GM18505 (cell line): ENCODE data around the gene KIAA0825.

ENCODE experiments used
- ATAC-seq: cut with Tn5 transposase; IDR thresholded peaks from one replicate; pipeline ENCODE4 v1.9.1; 2021; ENCODE audit not compliant: unreplicated experiment
- POLR2A ChIP-seq: IDR thresholded peaks from 4 replicates; pipeline ENCODE4 v1.6.1; 2011; ENCODE audit warnings: borderline replicate concordance; ENCODE audit not compliant: insufficient read depth, insufficient read length; ENCODE audit errors: extremely low read depth

KIAA0825 gene

DNA sequence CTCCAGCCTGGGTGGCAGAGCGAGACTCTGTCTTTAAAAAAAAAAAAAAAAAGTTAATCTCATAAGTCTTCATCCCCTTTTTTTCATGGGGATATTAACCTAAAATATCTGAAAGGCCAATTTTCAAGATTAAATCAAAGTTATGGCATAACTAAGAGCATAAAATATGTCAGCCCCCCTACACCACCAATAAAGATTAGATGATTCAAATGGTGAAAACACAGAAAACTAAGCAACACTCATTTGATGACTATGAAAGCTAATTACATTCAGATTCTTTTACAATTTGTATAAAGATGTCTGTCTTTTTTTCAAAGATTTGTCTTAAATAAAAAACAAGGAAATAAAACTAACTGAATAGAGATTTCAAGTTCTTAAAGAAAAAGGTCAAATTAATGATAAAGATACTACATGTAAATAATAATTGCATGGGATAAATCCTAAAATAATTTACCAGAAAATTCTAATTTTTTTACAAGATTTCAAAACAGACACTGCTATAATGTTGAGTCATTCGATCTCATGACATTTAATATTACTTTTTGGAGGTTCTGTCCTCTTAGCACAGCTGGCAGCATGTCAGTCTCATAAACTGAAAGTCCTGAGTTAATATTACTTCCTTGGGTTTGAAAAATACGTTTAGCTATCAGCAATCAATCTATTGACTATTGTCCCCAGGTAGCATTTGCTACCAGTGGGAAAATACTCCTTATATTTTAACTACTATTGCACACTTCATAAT lies 112.9 kb downstream of the KIAA0825 start:
- ATAC-seq = no peak
- no peak for TF ChIP-seq POLR2A

DNA sequence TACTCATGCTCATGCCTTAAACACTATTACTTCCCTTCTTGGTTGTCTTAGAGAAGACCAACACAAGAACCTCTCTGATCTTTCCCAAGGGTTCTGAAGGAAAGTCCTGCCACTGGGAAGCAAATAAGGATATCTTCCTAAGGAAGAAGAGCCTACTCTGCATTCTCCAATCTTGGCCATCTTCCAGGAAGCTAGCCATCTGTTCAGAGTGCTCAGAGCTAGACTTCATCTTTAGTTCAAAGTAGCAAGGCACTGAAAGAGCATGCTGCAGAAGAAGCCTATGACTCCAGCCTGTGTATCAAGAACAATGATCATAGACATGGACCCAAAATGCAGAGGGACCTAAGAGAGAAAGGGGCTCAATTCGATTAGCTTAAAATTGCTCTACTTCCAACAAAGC lies 114.7 kb downstream of the KIAA0825 start:
- no peak for TF ChIP-seq POLR2A
- no peak for ATAC-seq

DNA sequence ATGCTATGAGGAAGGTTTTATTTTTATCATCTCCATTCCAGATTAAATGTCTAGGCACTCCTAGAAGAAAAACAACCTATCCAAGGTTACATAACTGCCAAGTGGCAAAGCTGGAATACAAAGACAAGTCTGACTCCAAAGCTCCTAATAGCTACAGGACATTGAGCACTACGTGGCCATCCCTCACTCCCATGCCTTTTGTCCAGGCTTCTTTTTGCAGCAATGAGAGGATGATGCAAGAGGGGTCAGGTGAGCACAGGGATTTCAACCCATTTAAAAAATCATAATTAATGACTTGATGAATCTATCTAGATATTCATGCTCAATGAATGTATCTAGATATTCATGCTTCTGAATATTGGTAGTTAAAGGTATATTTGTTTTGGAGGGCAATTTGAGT lies 117.0 kb downstream of the KIAA0825 start:
- ATAC-seq = no peak

DNA sequence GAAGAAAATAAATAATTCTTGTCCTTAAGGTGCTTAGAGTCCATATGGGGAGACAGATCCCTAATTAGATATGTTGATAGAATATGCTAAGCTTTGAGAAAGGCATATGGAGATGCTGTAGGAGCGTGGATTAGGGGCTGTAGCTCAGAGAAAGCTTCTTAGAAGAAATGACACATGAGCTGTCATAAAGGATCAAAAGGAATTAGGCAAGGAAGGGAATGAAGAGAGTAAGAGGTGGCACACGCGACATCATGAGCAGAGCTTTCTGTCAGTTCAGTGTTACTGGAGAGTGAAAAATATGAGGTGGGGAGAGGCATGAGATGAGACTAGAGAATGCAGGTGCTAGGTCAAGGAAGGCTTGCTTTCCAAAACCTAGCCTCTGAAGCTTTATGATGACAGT lies 118.6 kb downstream of the KIAA0825 start:
- ATAC-seq = no peak
- TF ChIP-seq POLR2A = no peak

More for the DNA sequence above, 117.0 kb downstream of the KIAA0825 start:
- no peak for TF ChIP-seq POLR2A

DNA sequence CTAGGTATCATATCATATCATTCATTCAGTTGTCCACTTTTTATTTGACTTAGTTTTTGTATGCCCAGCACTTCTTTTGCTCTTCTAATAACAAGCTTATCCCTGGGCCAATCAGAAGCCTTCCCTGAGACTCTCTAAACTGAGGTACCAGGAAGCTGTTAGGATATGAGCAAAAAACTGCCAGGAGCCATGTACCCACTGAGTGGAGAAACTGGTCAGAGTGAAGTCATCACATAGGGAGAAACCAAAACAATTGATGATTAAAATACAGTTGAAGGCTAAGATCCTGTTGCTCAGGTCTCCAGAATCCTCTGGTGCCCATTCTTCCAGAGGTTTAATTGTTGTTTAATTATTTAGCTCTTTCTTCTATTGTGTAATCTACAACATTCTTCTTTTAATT lies 120.2 kb downstream of the KIAA0825 start:
- ATAC-seq = no peak
- TF ChIP-seq POLR2A = no peak

DNA sequence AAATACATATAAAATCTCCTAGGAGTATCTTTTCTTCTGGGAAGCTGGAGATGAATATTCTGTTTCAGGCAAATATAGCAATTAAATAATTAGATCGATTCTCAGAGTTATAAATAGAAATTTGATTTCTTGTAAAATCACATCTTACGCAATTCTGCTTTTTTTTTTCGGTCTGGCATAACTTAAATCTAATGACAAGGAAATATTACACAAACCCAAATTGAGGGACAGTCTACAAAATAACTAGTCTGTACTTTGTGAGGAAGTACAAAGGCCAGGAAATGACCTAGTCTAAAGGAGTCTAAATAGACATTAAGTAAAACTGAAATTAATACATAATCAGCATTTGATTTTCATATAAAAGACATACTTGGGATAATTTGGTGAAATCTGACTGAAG lies 133.3 kb downstream of the KIAA0825 start:
- no peak for ATAC-seq
- TF ChIP-seq POLR2A = no peak

DNA sequence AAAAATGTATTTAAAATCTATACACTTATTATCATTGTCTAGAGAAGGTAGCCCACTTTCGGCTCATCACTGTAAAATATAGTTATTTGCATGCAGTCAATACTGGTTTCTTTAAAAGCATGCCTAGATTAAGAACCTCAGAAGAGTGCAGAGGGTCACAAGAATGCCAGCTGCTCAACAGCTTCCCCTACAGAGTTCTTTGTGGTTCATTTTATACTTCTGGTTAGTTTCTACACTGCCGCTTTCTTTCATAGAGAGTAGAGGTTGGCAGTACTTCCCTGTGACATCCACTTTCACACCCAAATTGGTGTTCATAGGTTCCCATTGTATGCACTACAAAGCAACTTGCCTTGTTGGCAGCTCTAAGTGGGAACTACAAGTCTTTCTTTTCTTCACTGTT lies 137.3 kb downstream of the KIAA0825 start:
- no peak for TF ChIP-seq POLR2A
- no peak for ATAC-seq

DNA sequence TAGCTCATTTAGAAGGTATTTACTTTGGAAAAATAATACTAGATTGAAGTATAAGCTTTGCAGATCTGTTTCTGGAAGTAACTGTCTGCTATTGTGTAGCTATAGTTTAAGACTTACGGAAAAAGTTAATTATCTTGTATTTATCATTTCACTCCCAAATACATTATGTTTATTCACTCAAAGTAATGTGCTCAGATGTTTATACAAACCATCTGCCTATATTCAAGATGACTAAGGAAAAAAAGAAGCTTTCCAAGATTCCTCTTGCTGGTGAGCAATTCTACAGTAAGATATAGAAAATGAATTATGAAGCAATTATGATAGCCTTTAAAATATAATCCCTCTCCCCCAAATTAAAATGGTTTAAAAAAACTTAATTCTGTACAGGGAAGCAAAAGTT lies 137.9 kb downstream of the KIAA0825 start:
- TF ChIP-seq POLR2A = no peak
- no peak for ATAC-seq

DNA sequence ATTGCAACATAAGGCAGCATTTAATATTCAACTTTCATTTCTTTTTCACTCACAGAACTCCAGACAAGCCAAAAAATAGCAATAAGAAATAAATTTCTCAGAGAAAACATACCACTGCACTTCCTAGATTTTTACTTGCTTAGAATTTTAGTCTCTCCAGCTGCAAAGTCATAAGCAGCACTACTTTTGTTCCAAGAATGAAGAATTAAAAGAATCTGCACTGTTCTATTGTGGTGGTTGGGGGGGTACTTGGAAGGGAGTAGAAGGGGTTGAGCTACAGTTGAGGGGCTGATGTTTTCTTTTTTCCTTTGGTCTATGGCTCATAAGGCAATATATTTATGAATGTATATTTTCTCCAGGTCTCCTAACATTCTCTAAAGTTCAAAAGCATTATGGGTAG lies 144.5 kb downstream of the KIAA0825 start:
- no peak for TF ChIP-seq POLR2A
- no peak for ATAC-seq

DNA sequence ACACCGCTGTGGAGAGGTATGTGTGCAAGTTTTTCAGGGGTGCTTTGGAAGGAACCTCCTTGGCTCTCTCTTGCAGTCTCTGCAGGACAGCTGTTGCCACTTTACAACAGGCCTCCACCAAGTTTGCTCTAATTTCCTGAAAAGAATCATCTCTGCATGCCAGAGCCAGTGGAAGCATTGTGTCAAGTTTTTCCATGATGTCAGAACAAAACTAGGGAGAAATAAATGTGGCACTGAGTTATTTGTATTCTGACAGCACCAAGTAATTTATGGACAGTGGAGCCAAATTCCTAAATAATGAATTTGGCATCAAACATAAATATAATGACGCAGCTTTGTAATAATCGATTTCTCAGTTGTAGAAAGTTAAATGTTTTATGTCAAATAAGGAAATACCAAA lies 146.9 kb downstream of the KIAA0825 start:
- TF ChIP-seq POLR2A = no peak
- ATAC-seq = no peak

DNA sequence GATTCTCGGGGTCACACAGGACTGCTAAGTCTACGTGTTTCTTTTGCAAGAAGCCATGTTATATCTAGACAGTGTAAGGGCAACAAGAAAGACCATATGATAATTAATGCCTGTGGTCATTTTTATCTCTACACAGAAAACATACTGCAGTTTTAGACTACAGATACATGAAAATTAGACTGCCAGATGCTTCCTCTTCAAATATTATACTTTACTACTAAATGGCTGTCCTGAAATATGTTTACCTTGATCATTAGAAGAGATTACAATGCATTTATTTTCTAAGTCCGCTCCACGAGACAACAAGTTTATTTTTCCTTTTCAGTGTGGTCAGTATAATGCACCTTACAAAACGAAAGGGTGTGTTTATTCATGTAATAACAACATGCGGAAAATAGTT lies 147.6 kb downstream of the KIAA0825 start:
- no peak for TF ChIP-seq POLR2A
- ATAC-seq = no peak

DNA sequence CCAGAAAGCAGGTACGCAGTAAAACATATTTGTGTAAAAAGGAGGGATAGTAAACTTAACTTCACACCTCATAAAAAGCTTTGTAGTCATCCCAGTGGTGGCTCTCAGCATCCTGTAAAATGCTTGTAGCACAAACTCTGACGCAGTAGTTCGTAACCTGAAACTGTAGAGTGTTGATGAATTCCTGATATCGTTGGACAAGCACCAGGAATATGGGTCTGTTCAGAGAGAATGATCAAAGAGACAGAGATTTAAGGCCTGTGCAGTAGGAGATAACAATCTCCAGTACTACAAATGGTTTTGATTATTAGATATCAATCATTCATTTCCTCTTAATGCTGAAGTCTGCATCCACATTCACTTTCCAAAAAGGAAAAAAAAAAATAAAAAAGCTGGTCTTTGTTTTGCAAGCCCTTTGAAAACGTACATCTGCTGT lies 148.5 kb downstream of the KIAA0825 start:
- TF ChIP-seq POLR2A = no peak
- no peak for ATAC-seq

DNA sequence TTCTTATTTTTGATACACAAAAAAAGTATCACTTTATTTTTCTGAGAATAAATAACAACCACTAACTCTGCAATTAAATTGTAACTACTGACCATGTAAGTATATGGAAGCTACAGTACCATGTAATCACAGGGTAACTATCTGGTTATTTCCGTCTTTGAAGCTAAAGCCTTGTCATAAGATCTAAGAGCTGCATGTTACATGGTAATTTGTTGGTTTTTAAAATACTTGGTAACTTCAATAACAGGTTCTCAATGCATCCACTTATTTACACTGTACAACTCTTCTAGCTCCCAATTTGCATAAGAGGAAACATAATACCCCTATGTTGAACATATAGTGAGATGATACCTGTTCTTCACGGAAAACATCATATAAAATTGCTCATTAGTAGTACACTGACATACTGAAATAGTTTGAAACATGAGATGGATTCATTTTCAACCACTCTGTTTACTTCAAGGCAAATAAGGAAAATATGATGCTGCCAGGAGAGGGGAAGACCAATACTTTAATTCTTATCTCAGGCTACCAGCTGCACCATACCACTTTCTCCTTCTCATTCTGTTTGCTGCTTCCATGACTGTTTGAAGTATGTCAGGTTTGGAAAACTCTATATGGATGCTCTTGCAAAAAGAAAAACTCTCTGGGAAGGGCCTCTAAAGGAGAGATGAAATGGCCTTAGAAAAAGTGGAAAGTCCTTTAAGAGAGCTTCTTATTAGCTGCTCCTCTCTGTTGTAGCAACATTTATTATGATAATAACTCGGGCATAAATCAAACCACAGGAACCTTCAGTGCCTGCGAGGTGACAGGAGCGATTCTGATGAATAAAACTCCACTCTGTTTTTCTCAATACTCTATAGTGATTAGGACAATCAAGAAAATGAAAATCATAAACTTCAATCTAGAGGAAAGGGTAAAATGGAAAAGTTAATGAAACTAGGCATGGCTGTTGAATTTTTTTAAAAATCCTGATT lies 150.2 kb downstream of the KIAA0825 start:
- no peak for ATAC-seq

DNA sequence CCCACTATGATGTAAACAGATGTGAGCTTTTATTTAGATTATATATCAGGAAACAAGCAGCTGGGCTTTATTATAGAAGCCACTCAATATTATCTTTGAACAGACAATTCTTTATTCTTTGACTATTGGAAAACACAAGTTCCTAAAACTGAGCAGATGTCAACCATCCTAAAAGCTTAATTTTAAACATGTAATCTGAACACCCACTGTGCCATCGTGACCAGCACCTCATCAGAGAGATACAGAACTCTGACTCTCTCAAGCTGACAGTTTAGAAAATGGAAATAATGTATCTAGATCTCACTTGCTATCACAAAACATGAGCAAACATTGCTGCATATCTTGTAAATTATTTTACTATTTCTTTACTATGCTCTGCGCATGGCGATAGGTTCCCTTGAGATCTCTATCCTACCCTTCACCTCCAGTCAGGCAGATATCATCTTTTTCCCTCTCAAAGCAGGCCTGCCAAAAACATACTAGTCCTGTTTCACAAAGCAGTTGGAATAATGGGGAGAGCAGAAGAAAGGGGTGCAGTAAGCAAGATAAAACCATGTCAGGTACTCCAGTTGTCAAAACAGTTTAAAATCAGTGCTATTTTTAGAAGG lies 151.0 kb downstream of the KIAA0825 start:
- TF ChIP-seq POLR2A = no peak
- ATAC-seq = no peak

More for the DNA sequence above, 150.2 kb downstream of the KIAA0825 start:
- TF ChIP-seq POLR2A = no peak

DNA sequence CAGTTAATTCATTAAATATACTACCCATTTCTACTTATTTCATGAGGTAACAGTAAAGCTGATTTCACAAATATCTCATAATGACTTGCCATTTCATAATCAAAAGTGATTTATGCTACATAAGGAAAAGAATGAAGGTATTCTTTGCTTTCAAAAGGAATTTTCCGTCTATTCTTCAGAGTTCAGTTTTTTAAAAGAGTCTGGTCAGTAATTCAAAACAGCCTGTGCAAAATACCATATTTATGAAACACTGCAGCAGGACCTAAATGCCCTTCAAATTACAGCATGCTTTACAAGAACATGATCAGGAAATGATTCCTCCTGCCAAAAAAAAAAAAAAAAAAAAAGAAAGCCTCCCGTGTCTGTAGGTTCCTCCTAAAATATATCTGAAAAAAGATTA lies 154.7 kb downstream of the KIAA0825 start:
- no peak for ATAC-seq

More for the DNA sequence above, 154.7 kb downstream of the KIAA0825 start:
- no peak for TF ChIP-seq POLR2A
